Endothelial cell of hepatic sinusoid (primary cell): Measurements from ENCODE around the gene HS3ST6.
"Not testable (repeated sequence)": the region's sequence is repeated elsewhere in the genome, so short reads cannot be mapped to it uniquely, and the experiment has no call there.

Experiments
- in situ Hi-C: cut with HindIII; loops from 2 replicates; pipeline ENCODE4 v1.10.0; 2017; ENCODE audit warnings: low sequenced_read_pairs

HS3ST6 gene

GRCh38 chr16:1929578-1930337, 11.5 kb upstream of the HS3ST6 start:
- in situ Hi-C loops = no loop called here

GRCh38 chr16:1929105-1929504, 10.9 kb upstream of the HS3ST6 start:
- in situ Hi-C loops = no loop called here

- in situ Hi-C loops = no loop called here
Measured at GRCh38 chr16:1926271-1926670, 8.1 kb upstream of the HS3ST6 start.

GRCh38 chr16:1924095-1924494, 5.9 kb upstream of the HS3ST6 start:
- in situ Hi-C loops = no loop called here

GRCh38 chr16:1923299-1924034, 5.3 kb upstream of the HS3ST6 start:
- in situ Hi-C loops = no loop called here

- in situ Hi-C loops = no loop called here
Measured at GRCh38 chr16:1922357-1922756, 4.1 kb upstream of the HS3ST6 start.

- in situ Hi-C loops = no loop called here
Measured at GRCh38 chr16:1920727-1921171, 2.5 kb upstream of the HS3ST6 start.

GRCh38 chr16:1920122-1920521, 1.9 kb upstream of the HS3ST6 start:
- in situ Hi-C loops = not testable (repeated sequence)

GRCh38 chr16:1919327-1919998, 1.2 kb upstream of the HS3ST6 start:
- in situ Hi-C loops = loop anchor here (5.0 kb wide), 1 partner anchor 67 kb away; no protein-coding TSS in a partner anchor

GRCh38 chr16:1917665-1918350, 407 bp downstream of the HS3ST6 start:
- in situ Hi-C loops = loop anchor here (5.0 kb wide), 1 partner anchor 66 kb away; no protein-coding TSS in a partner anchor

- in situ Hi-C loops = loop anchor here (5.0 kb wide), 1 partner anchor 65 kb away; no protein-coding TSS in a partner anchor
Measured at GRCh38 chr16:1917056-1917664, 1.1 kb downstream of the HS3ST6 start.

- in situ Hi-C loops = loop anchor here (5.0 kb wide), 1 partner anchor 64 kb away; no protein-coding TSS in a partner anchor
Measured at GRCh38 chr16:1916640-1916990, 1.6 kb downstream of the HS3ST6 start.

GRCh38 chr16:1915732-1916639, 2.2 kb downstream of the HS3ST6 start:
- in situ Hi-C loops = loop anchor here (5.0 kb wide), 1 partner anchor 64 kb away; no protein-coding TSS in a partner anchor

- in situ Hi-C loops = loop anchor here (5.0 kb wide), 1 partner anchor 63 kb away; no protein-coding TSS in a partner anchor
Measured at GRCh38 chr16:1914988-1915387, 3.2 kb downstream of the HS3ST6 start.

GRCh38 chr16:1914084-1914608, 4.1 kb downstream of the HS3ST6 start:
- in situ Hi-C loops = no loop called here

- in situ Hi-C loops = no loop called here
Measured at GRCh38 chr16:1913327-1914083, 4.7 kb downstream of the HS3ST6 start.

GRCh38 chr16:1912215-1912543, 6.0 kb downstream of the HS3ST6 start:
- in situ Hi-C loops = no loop called here

- in situ Hi-C loops = no loop called here
Measured at GRCh38 chr16:1911467-1912214, 6.6 kb downstream of the HS3ST6 start.
